T-helper 17 cell (primary cell): Measurements from ENCODE around the gene CEMIP2. TPM values are rescaled to one million over a fixed set of nuclear protein-coding genes. Genes with fewer than 3 reads are reported as not detected.
A peak's percentile ranks its signal among the peaks of the same experiment; 100 is the strongest.
"Not testable (repeated sequence)": the region's sequence is repeated elsewhere in the genome, so short reads cannot be mapped to it uniquely, and the experiment has no call there.

Experiments
- ATAC-seq: fragments of 150-1000 bp; cut with Tn5 transposase; 2 replicates; pipeline ENCODE4 v1.10.0; 2021; ENCODE audit warnings: mild to moderate bottlenecking, moderate library complexity
- DNase-seq, 3 donors: peaks; one replicate each; pipeline versions ENCODE4 v3.0.0 to v3.0.0-alpha.2; 2020 to 2021
- H3K9me3 ChIP-seq: one replicate; pipeline ENCODE4 v1.7.0; 2013; ENCODE audit warnings: low read length, mild to moderate bottlenecking; ENCODE audit not compliant: control insufficient read depth, poor library complexity, severe bottlenecking
- H3K27ac Mint-ChIP-seq: one replicate; pipeline ENCODE4 v1.8.0; 2022; ENCODE audit warnings: mild to moderate bottlenecking, moderate library complexity, mixed read lengths
- H3K27me3 Mint-ChIP-seq: one replicate; pipeline ENCODE4 v1.8.0; 2022; ENCODE audit warnings: mixed read lengths
- H3K36me3 Mint-ChIP-seq: one replicate; pipeline ENCODE4 v1.8.0; 2022; ENCODE audit warnings: low read depth, mixed read lengths
- H3K4me1 Mint-ChIP-seq: one replicate; pipeline ENCODE4 v1.8.0; 2022; ENCODE audit warnings: mild to moderate bottlenecking, mixed read lengths
- H3K4me3 Mint-ChIP-seq: one replicate; pipeline ENCODE4 v1.8.0; 2022; ENCODE audit warnings: mild to moderate bottlenecking, moderate library complexity, mixed read lengths
- total RNA-seq, 4 donors: library from RNA in 2 of 4; stranded (reverse) in 2 of 4; gene quantifications; one replicate each; pipeline ENCODE4 v1.2.3 and lab custom pipeline; 2022 to 2026

Gene CEMIP2
- total RNA-seq, 2 donors from 2014 or later: 129 to 240 TPM

GRCh38 chr9:71672573-71672972 lies 95.7 kb downstream of the CEMIP2 start:
- no peak overlapping the region for H3K4me3 Mint-ChIP-seq
- H3K36me3 Mint-ChIP-seq: no peaks in the 10 kb centered on the region
- H3K27ac Mint-ChIP-seq: no peak overlapping the region
- H3K4me1 Mint-ChIP-seq: peaks cover 8% of the 10 kb centered on the region
- no peaks in the 10 kb centered on the region for H3K27me3 Mint-ChIP-seq
- ATAC-seq (no peak), DNase-seq (no peak)
- H3K9me3 ChIP-seq: no peaks in the 10 kb centered on the region

- Mint-ChIP-seq H3K27ac (peak overlapping the region; percentile 27), H3K36me3 (no peaks in the 10 kb centered on the region), H3K4me1 (peaks cover 6% of the 10 kb centered on the region), H3K27me3 (no peaks in the 10 kb centered on the region), H3K4me3 (no peak overlapping the region)
- DNase-seq: no peak
- ATAC-seq: no peak
- no peaks in the 10 kb centered on the region for H3K9me3 ChIP-seq
These were observed 97.0 kb downstream of the CEMIP2 start for GRCh38 chr9:71671289-71671688.

GRCh38 chr9:71670121-71670520 lies 98.2 kb downstream of the CEMIP2 start:
- Mint-ChIP-seq H3K36me3 (no peaks in the 10 kb centered on the region), H3K27me3 (no peaks in the 10 kb centered on the region), H3K4me1 (peaks cover 2% of the 10 kb centered on the region), H3K27ac (no peak overlapping the region), H3K4me3 (no peak overlapping the region)
- no peak for ATAC-seq
- DNase-seq: no peak
- no peaks in the 10 kb centered on the region for H3K9me3 ChIP-seq

GRCh38 chr9:71669284-71669995 lies 98.9 kb downstream of the CEMIP2 start:
- no peak overlapping the region for H3K27ac Mint-ChIP-seq
- H3K27me3 Mint-ChIP-seq: no peaks in the 10 kb centered on the region
- no peak for ATAC-seq
- no peaks in the 10 kb centered on the region for H3K36me3 Mint-ChIP-seq
- H3K4me1 Mint-ChIP-seq: peaks cover 5% of the 10 kb centered on the region
- no peak overlapping the region for H3K4me3 Mint-ChIP-seq
- H3K9me3 ChIP-seq: no peaks in the 10 kb centered on the region
- DNase-seq: no peak

- H3K27me3 Mint-ChIP-seq: no peaks in the 10 kb centered on the region
- peaks cover 7% of the 10 kb centered on the region for H3K4me1 Mint-ChIP-seq
- ATAC-seq: no peak
- H3K36me3 Mint-ChIP-seq: no peaks in the 10 kb centered on the region
- DNase-seq: no peak
- H3K4me3 Mint-ChIP-seq: no peak overlapping the region
- no peak overlapping the region for H3K27ac Mint-ChIP-seq
- no peaks in the 10 kb centered on the region for H3K9me3 ChIP-seq
These were observed 99.6 kb downstream of the CEMIP2 start for GRCh38 chr9:71668717-71669116.

- Mint-ChIP-seq H3K4me1 (peaks cover 7% of the 10 kb centered on the region), H3K27ac (no peak overlapping the region), H3K4me3 (no peak overlapping the region), H3K36me3 (no peaks in the 10 kb centered on the region), H3K27me3 (no peaks in the 10 kb centered on the region)
- ATAC-seq (no peak), DNase-seq (no peak)
- no peaks in the 10 kb centered on the region for H3K9me3 ChIP-seq
These were observed 103.1 kb downstream of the CEMIP2 start for GRCh38 chr9:71665247-71665646.

- ATAC-seq: no peak
- H3K36me3 Mint-ChIP-seq: no peaks in the 10 kb centered on the region
- H3K4me3 Mint-ChIP-seq: no peak overlapping the region
- H3K27ac Mint-ChIP-seq: no peak overlapping the region
- H3K27me3 Mint-ChIP-seq: no peaks in the 10 kb centered on the region
- peaks cover 7% of the 10 kb centered on the region for H3K4me1 Mint-ChIP-seq
- H3K9me3 ChIP-seq: no peaks in the 10 kb centered on the region
- DNase-seq: no peak
These were observed 103.7 kb downstream of the CEMIP2 start for GRCh38 chr9:71664566-71664965.

- H3K36me3 Mint-ChIP-seq: no peaks in the 10 kb centered on the region
- no peak overlapping the region for H3K27ac Mint-ChIP-seq
- DNase-seq: no peak
- no peaks in the 10 kb centered on the region for H3K27me3 Mint-ChIP-seq
- peaks cover 7% of the 10 kb centered on the region for H3K4me1 Mint-ChIP-seq
- ATAC-seq: no peak
- no peak overlapping the region for H3K4me3 Mint-ChIP-seq
- no peaks in the 10 kb centered on the region for H3K9me3 ChIP-seq
These were observed 104.3 kb downstream of the CEMIP2 start for GRCh38 chr9:71663931-71664459.

GRCh38 chr9:71663216-71663615 lies 105.1 kb downstream of the CEMIP2 start:
- no peak overlapping the region for H3K4me3 Mint-ChIP-seq
- DNase-seq (no peak), ATAC-seq (no peak)
- no peaks in the 10 kb centered on the region for H3K36me3 Mint-ChIP-seq
- no peak overlapping the region for H3K27ac Mint-ChIP-seq
- peaks cover 7% of the 10 kb centered on the region for H3K4me1 Mint-ChIP-seq
- H3K27me3 Mint-ChIP-seq: no peaks in the 10 kb centered on the region
- H3K9me3 ChIP-seq: no peaks in the 10 kb centered on the region

- Mint-ChIP-seq H3K27ac (no peak overlapping the region), H3K4me3 (no peak overlapping the region), H3K4me1 (peaks cover 7% of the 10 kb centered on the region), H3K36me3 (peaks cover 2% of the 10 kb centered on the region), H3K27me3 (no peaks in the 10 kb centered on the region)
- DNase-seq (no peak), ATAC-seq (no peak)
- peaks cover 3% of the 10 kb centered on the region for H3K9me3 ChIP-seq
These were observed 106.2 kb downstream of the CEMIP2 start for GRCh38 chr9:71662082-71662481.

- not testable (repeated sequence) for H3K4me3 Mint-ChIP-seq, H3K27me3 Mint-ChIP-seq, ATAC-seq, H3K9me3 ChIP-seq, H3K4me1 Mint-ChIP-seq, H3K36me3 Mint-ChIP-seq, DNase-seq, H3K27ac Mint-ChIP-seq
These were observed 111.0 kb downstream of the CEMIP2 start for GRCh38 chr9:71657276-71657675.

- Mint-ChIP-seq H3K27ac (no peak overlapping the region), H3K4me1 (peaks cover 2% of the 10 kb centered on the region), H3K36me3 (peaks cover 4% of the 10 kb centered on the region), H3K27me3 (no peaks in the 10 kb centered on the region), H3K4me3 (no peak overlapping the region)
- DNase-seq (no peak), ATAC-seq (no peak)
- H3K9me3 ChIP-seq: peaks cover 8% of the 10 kb centered on the region
These were observed 111.8 kb downstream of the CEMIP2 start for GRCh38 chr9:71656496-71656895.

GRCh38 chr9:71655778-71656177 lies 112.5 kb downstream of the CEMIP2 start:
- H3K9me3 ChIP-seq: peaks cover 8% of the 10 kb centered on the region
- Mint-ChIP-seq H3K27ac (no peak overlapping the region), H3K36me3 (peaks cover 4% of the 10 kb centered on the region), H3K4me3 (no peak overlapping the region), H3K4me1 (peaks cover 5% of the 10 kb centered on the region), H3K27me3 (no peaks in the 10 kb centered on the region)
- DNase-seq (no peak), ATAC-seq (no peak)

- H3K9me3 ChIP-seq: peaks cover 8% of the 10 kb centered on the region
- H3K27me3 Mint-ChIP-seq: no peaks in the 10 kb centered on the region
- H3K4me3 Mint-ChIP-seq: no peak overlapping the region
- DNase-seq: no peak
- H3K27ac Mint-ChIP-seq: no peak overlapping the region
- no peak for ATAC-seq
- H3K4me1 Mint-ChIP-seq: peaks cover 3% of the 10 kb centered on the region
- H3K36me3 Mint-ChIP-seq: peaks cover 6% of the 10 kb centered on the region
These were observed 113.2 kb downstream of the CEMIP2 start for GRCh38 chr9:71655141-71655540.
